Measurements from ENCODE around the gene CLEC4G. TPM values are rescaled to one million over a fixed set of nuclear protein-coding genes. Genes with fewer than 3 reads are reported as not detected.

The CLEC4G gene
- polyA plus RNA-seq = not detected in 3 replicates
- not detected for polyA plus RNA-seq (2011; ENCODE audit: low read depth)
- polyA plus RNA-seq (2011; cell fraction: cytosol; rRNA removed) = not detected in 2 replicates
- polyA plus RNA-seq (2011; cell fraction: nucleus; rRNA removed) = not detected in 2 replicates
- not detected in 2 replicates for polyA plus RNA-seq (2012; ENCODE audit: low replicate concordance)
- not detected in 3 replicates for polyA minus RNA-seq
- not detected for polyA minus RNA-seq (2011; cell fraction: cytosol; rRNA and poly(A)+ RNA removed)
- polyA minus RNA-seq (2011; cell fraction: nucleus; rRNA and poly(A)+ RNA removed) = not detected in 2 replicates

- TF ChIP-seq EZH2 (IDR thresholded peaks at IDR 0.05; ENCODE audit: low read length) = no peak
- no peak for TF ChIP-seq CTCF (optimal IDR thresholded peaks at IDR 0.05 in 1 of 3, IDR thresholded peaks at IDR 0.05 in 1 of 3, conservative IDR thresholded peaks at IDR 0.05 in 1 of 3; ENCODE audit: extremely low read depth in 1 of 3, insufficient read depth in 2 of 3, low read length in 3 of 3)
- Histone ChIP-seq H3K4me3 (ENCODE audit: control insufficient read depth in 2 of 3, extremely low read depth in 1 of 3, insufficient read depth in 2 of 3, low read depth in 1 of 3, low read length in 3 of 3) (no peak within 1 kb of the TSS), H3K4me2 (ENCODE audit: control insufficient read depth, extremely low read depth, insufficient read depth, low read depth, low read length) (no peak within 1 kb of the TSS), H3K9me1 (ENCODE audit: control insufficient read depth, extremely low read depth, insufficient read depth, low read length) (no peaks in the 10 kb centered on the region), H2AFZ (ENCODE audit: control insufficient read depth, low read length) (no peak within 1 kb of the TSS), H3K36me3 (ENCODE audit: control insufficient read depth in 2 of 2, extremely low read depth in 1 of 2, insufficient read depth in 2 of 2, low read length in 2 of 2) (no peaks in the 10 kb centered on the region), H3K9me3 (ENCODE audit: control insufficient read depth, low read depth, low read length) (no peaks in the 10 kb centered on the region), H4K20me1 (ENCODE audit: control insufficient read depth, extremely low read depth, insufficient read depth, low read length) (no peaks in the 10 kb centered on the region), H3K9ac (ENCODE audit: control insufficient read depth, extremely low read depth, insufficient read depth, low read length) (no peak within 1 kb of the TSS), H3K27me3 (ENCODE audit: control insufficient read depth, extremely low read depth, insufficient read depth, low read length) (peaks cover 47% of the 10 kb centered on the region), H3K4me1 (ENCODE audit: control insufficient read depth, extremely low read depth, insufficient read depth, low read length) (no peaks in the 10 kb centered on the region), H3K79me2 (ENCODE audit: control insufficient read depth, insufficient read depth, low read length) (no peaks in the 10 kb centered on the region), H3K27ac (ENCODE audit: control insufficient read depth, insufficient read depth, low read length) (no peak within 1 kb of the TSS)
- dilution Hi-C loops (cut with MboI; ENCODE audit: extremely low pct_ligation_motif_present, low sequenced_read_pairs) = no loop called here
- no peak for DNase-seq (ENCODE audit: low read depth, low spot score)
- FAIRE-seq = no peak
Observed at GRCh38 chr19:7732045-7732444, at the start of gene CLEC4G. Gene CLEC4G, minus strand, starts transcription at chr19:7732110. Its CDS starts 8 bp downstream, at chr19:7732102.

GRCh38 chr19:7781157-7781556 is 49.2 kb upstream of the CLEC4G start:
- DNase-seq (ENCODE audit: low read depth, low spot score) (no peak), FAIRE-seq (no peak)
- TF ChIP-seq EZH2 (IDR thresholded peaks at IDR 0.05; ENCODE audit: low read length) = no peak
- TF ChIP-seq CTCF (optimal IDR thresholded peaks at IDR 0.05 in 1 of 3, IDR thresholded peaks at IDR 0.05 in 1 of 3, conservative IDR thresholded peaks at IDR 0.05 in 1 of 3; ENCODE audit: extremely low read depth in 1 of 3, insufficient read depth in 2 of 3, low read length in 3 of 3) = no peak
- dilution Hi-C loops (cut with MboI; ENCODE audit: extremely low pct_ligation_motif_present, low sequenced_read_pairs) = no loop called here
- peaks cover 7% of the 10 kb centered on the region for H3K27me3 ChIP-seq (ENCODE audit: control insufficient read depth, extremely low read depth, insufficient read depth, low read length)
- no peak overlapping the region for H2AFZ ChIP-seq (ENCODE audit: control insufficient read depth, low read length)
- no peaks in the 10 kb centered on the region for H3K9me1 ChIP-seq (ENCODE audit: control insufficient read depth, extremely low read depth, insufficient read depth, low read length)
- H3K9ac ChIP-seq (ENCODE audit: control insufficient read depth, extremely low read depth, insufficient read depth, low read length) = no peak overlapping the region
- no peaks in the 10 kb centered on the region for H4K20me1 ChIP-seq (ENCODE audit: control insufficient read depth, extremely low read depth, insufficient read depth, low read length)
- H3K4me1 ChIP-seq (ENCODE audit: control insufficient read depth, extremely low read depth, insufficient read depth, low read length) = peaks cover 10% of the 10 kb centered on the region
- H3K79me2 ChIP-seq (ENCODE audit: control insufficient read depth, insufficient read depth, low read length) = no peaks in the 10 kb centered on the region
- no peaks in the 10 kb centered on the region for H3K36me3 ChIP-seq (ENCODE audit: control insufficient read depth in 2 of 2, extremely low read depth in 1 of 2, insufficient read depth in 2 of 2, low read length in 2 of 2)
- no peak overlapping the region for H3K4me3 ChIP-seq (ENCODE audit: control insufficient read depth in 2 of 3, extremely low read depth in 1 of 3, insufficient read depth in 2 of 3, low read depth in 1 of 3, low read length in 3 of 3)
- H3K9me3 ChIP-seq (ENCODE audit: control insufficient read depth, low read depth, low read length) = peaks cover 2% of the 10 kb centered on the region
- no peak overlapping the region for H3K27ac ChIP-seq (ENCODE audit: control insufficient read depth, insufficient read depth, low read length)
- no peak overlapping the region for H3K4me2 ChIP-seq (ENCODE audit: control insufficient read depth, extremely low read depth, insufficient read depth, low read depth, low read length)

All from keratinocyte (primary cell).